ENCODE data around the gene TMEM14A.
A peak's percentile ranks its signal among the peaks of the same experiment; 100 is the strongest.
"Not testable (repeated sequence)": the region's sequence is repeated elsewhere in the genome, so short reads cannot be mapped to it uniquely, and the experiment has no call there.

TMEM14A gene

DNA sequence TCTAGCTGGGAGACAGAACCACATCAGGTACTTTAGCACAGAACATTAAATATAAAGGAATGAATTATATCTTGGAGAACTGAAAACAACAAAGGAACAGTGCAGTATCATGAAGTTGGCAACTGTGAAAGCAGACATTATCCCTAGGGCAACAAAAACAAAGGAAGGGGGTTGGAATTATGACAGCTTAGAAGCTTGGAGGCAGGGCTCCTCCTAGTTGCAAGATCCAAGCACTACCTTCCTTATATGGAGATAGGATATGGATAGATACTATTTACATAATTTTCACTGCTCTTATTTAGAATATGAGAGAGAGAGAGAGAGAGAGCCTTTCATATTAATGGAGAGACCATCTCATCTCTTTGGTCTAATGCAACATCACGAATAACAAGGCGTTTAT is 27.0 kb downstream of the TMEM14A start:
- no peak for DNase-seq (ENCODE audit: low read depth)

DNA sequence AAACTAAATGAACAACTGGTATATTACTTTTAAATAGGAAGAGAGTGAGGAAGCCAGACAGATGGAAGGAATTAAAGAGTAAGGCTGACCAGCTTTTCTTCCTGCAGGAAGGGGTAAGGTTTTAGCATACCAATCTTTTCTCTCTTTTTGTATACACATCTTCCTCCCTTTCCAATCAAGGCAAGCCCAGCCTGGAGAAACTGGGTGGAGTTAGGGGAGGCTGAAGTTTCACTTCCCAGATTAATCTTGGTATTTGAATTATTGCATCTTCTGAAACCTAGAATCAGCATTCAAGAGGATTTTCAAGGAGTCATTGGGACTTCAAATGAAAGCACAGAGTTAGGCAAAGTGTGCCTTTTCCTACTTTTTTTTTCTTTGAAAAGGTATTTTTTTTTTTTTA is 33.1 kb downstream of the TMEM14A start:
- DNase-seq (ENCODE audit: low read depth), result no peak

DNA sequence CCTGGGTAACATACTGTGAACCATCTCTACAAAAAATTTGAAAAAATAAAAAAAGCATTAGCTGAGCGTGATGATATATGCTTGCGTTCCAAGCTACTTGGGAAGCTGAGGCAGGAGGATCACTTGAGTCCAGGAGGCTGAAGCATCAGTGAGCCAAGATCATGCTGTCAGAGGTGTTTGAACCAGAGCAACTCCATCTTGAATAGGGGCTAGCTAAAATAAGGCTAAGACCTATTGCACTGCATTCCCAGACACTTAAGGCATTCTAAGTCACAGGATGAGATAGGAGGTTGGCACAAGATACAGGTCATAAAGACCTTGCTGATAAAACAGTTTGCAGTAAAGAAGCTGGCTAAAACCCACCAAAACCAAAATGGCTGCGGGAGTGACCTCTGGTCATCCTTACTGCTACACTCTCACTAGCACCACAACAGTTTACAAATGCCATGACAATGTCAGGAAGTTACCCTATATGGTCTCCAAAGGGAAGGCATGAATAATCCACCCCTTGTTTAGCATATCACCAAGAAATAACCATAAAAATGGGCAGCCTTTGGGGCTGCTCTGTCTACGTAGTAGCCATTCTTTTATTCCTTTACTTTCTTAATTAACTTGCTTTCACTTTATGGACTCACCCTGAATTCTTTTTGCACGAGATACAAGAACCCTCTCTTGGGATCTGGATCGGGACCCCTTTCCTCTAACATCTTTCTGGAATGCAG is 34.0 kb downstream of the TMEM14A start:
- DNase-seq (ENCODE audit: low read depth), result not testable (repeated sequence)

- DNase-seq (ENCODE audit: low read depth), result no peak
Observed at GRCh38 chr6:52706001-52706400, 35.1 kb downstream of the TMEM14A start.

DNA sequence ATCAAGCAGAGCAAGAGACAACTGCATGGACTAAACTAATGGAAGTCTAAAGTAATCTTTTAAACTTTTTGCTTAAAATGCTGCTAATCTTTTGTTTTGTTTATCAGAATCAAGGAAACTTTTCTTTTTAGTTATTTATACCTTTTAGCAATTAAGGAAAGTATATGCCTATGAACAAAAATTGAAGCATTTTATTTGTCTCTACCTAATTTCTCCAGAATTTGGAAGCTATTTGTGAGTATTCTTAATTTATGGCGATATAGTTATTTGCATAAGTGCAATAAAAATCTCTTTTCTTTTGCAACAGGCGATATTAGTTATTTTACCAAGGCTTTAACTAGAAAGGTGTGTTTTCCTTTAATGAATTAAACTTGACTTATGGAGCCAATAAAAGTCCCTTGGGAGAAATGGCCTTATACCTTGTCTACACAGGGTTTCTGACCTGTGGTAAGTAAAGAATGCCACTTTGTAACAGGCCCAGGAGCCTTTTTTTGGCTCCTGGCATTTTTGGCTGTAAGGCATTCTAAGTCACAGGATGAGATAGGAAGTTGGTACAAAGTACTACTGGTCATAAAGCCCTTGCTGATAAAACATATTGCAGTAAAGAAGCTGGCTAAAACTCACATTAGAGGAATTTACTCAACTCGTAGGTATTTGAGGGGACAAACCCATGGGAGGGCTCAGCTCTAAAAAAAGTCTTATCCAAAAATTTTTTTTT is 37.2 kb downstream of the TMEM14A start:
- DNase-seq (ENCODE audit: low read depth), result no peak

DNA sequence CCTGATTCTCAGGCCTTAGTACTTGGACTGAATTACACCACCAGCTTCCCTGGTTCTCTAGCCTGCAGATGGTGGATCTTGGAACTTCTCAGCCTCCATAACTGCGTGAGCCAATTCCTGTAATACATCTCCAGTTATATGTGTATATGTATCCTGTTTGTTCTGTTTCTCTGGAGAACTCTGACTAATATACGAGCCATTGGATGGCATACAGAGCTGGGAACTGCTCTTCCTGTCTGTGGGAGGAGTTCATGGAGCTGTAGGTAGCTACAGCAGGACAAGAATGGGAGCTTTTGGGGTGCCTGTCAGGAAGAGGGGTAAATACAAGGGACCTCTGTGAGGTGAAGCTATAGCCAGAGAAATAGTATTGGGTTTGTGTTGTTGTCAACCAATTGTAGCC is 41.2 kb downstream of the TMEM14A start:
- no peak for DNase-seq (ENCODE audit: low read depth)

DNA sequence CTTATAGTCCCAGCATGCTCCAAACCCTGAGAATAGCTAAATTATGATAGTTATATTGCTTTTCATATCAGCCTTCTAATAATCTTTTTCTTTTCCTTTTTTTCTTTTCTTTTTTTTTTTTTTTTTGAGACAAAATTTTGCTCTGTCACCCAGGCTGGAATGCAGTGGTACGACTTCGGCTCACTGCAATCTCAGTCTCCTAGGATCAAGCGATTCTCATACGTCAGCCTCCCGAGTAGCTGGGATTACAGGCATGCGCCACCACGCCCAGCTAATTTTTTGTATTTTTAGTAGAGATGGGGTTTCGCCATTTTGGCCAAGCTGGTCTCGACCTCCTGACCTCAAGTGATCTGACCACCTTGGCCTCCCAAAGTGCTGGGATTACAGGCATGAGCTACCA is 43.8 kb downstream of the TMEM14A start:
- not testable (repeated sequence) for DNase-seq (ENCODE audit: low read depth)

- no peak for DNase-seq (ENCODE audit: low read depth)
Observed at GRCh38 chr6:52718550-52718949, 47.6 kb downstream of the TMEM14A start.

DNA sequence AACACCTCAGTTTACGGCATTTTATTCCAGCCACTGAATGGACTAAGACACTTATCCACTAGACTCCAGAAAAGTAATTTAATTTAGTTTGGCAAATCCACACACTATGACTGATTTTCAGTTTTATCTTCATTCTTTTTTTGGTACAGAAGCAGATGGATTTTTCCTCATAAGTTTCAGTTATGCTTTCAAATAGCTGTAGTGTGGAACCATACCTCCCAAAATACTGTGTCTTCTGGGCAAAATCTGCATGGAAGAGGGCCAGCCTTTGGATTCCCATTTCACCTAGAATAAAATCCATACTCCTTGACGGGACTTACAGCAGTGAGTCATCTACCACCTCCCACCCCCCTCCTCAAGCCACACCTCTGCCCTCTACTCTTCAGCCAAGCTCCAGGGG is 49.4 kb downstream of the TMEM14A start:
- DNase-seq (ENCODE audit: low read depth), result no peak

DNA sequence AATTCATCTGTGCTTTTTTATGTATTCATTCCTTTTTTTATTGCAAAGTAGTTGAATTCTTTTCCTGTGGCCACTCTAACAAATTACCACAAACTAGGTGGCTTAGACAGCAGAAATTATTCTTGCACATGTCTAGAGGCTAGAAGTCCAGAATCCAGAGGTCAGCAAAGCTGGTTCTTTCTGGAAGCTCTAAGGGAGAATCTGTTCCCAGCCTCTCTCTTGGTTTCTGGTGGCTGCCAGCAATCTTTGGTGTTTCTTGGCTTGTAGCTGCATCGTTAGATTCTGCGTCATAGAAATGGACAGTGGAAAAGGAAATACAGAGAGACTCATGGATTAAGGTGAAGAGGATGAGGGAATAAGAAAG is 53.1 kb downstream of the TMEM14A start:
- DNase-seq (ENCODE audit: low read depth), result no peak

DNA sequence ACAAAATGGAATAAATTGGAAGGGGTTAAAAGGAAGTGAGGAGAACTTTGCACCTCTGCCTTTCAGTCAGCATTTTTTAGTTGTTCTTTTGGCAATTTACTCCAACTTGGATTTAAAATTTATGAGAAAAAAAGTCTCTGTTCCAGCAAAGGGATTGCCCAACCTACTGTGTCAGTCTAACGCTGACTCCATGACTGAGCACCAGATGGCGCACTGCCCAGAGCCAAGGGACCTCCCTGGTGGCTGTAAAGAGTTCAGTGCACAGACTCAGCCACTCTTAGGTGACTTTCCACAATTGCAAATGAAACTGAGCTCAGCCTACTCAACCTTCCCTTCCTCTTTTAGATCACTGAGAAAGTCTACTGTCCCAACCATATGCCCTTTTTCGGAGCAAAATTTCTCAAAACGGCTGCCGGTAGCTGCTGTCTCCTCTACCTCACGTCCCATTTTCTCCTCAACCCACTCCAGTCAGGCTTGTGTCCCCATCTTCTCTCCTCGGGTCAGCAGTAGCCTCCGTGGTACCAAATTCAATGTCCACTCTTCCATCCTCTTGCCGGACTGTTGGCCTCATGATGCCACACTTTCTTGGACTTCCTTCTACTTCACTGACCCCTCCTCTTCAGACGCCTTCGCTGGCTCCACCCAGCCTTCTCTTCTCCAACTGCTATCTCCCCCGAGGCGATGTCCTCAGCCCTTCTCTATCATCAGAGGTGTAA is 53.7 kb downstream of the TMEM14A start:
- peak; percentile 10 for DNase-seq (ENCODE audit: low read depth)

DNA sequence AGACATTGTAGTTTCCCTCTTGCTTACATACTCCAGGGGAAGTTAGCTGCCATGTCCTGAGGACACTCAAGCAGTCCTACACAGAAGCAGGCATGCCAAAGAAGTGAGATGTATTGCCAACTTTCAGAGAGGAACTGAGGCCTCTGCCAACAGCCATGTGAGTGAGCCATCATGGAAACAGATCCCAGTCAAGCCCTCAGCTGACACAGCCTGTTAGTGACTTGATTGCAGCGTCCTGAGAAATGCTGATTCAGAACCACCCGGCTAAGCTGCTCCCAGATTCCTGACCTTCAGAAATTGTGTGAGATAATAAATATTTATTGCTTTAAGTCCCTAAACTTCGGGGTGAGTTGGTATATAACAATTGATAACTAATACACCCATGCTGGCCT is 54.2 kb downstream of the TMEM14A start:
- DNase-seq (ENCODE audit: low read depth), result no peak

- no peak for DNase-seq (ENCODE audit: low read depth)
Observed at GRCh38 chr6:52725535-52726192, 54.8 kb downstream of the TMEM14A start.

- DNase-seq (ENCODE audit: low read depth), result no peak
Observed at GRCh38 chr6:52726193-52726542, 55.3 kb downstream of the TMEM14A start.

DNA sequence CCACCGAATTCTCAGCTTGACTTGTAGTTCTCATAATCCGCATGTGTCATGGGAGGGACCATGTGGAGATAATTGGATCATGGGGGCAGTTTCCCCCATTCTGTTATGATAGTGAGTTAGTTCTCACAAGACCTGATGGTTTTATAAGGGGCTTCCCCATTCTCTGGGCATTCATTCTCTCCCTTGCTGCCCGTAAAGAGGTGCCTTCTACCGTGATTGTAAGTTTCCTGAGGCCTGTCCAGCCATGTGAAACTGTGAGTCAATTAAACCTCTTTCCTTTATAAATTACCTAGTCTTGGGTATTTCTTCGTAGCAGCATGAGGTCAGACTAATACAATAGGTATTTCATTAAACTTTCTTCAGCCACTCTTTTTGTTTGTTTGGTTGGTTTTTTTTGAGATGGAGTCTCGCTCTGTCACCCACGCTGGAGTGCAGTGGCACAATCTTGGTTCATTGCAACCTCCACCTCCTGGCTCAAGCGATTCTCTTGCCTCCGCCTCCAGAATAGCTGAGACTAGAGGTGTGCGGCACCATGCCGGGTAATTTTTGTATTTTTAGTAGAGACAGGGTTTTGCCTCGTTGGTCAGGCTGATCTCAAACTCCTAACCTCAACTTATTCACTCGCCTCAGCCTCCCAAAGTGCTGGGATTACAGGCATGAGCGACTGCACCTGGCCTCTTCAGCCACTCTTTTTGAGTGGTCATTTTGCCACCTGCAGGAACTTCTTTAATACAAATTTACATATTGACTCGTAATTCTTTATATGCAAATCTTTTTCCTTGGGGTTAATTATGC is 56.0 kb downstream of the TMEM14A start:
- DNase-seq (ENCODE audit: low read depth), result no peak

GRCh38 chr6:52727908-52728307 is 57.0 kb downstream of the TMEM14A start:
- no peak for DNase-seq (ENCODE audit: low read depth)

- DNase-seq (ENCODE audit: low read depth), result no peak
Observed at GRCh38 chr6:52728394-52728793, 57.5 kb downstream of the TMEM14A start.

DNA sequence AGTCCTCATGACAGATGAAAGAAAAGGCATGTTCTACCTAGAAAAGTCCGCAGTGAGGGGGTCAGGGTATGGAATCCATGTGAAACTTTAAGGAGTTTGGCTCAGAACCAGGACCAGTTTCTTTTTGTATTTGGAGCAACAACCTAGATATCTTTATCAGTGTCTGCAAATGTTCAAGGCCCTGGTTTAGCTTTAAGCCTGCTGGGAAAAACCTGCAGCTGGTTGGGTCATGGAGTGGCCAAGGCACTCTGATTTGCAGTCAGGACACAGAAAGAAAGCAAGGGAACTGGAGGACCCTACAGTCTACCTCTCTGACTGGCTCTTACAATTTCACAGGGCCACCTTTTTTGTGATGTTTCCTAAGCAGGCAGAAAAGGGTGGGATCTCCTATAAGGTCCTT is 58.7 kb downstream of the TMEM14A start:
- no peak for DNase-seq (ENCODE audit: low read depth)

- no peak for DNase-seq (ENCODE audit: low read depth)
Observed at GRCh38 chr6:52731719-52732118, 60.8 kb downstream of the TMEM14A start.

GRCh38 chr6:52733172-52733571 is 62.3 kb downstream of the TMEM14A start:
- DNase-seq (ENCODE audit: low read depth), result no peak

GRCh38 chr6:52734072-52734471 is 63.2 kb downstream of the TMEM14A start:
- no peak for DNase-seq (ENCODE audit: low read depth)

- DNase-seq (ENCODE audit: low read depth), result no peak
Observed at GRCh38 chr6:52735071-52735470, 64.2 kb downstream of the TMEM14A start.

Measured in stimulated activated CD4-positive, alpha-beta T cell treated with anti-CD3 and anti-CD28 coated beads, Interleukin-2, amount 100 ng/mL, for 4 hours (primary cell).